GM12891 (cell line): ENCODE results near the gene TWF1.
"Not testable (repeated sequence)": the region's sequence is repeated elsewhere in the genome, so short reads cannot be mapped to it uniquely, and the experiment has no call there.

ENCODE experiments used
- DNase-seq: peaks from one replicate; pipeline ENCODE4 v3.0.0; 2011; ENCODE audit warnings: low spot score; ENCODE audit not compliant: insufficient read length
- FAIRE-seq: peaks from 2 replicates; lab custom pipeline; 2011; peaks lifted over from hg19 to GRCh38; lab: Jason Lieb, UNC
- PAX5 ChIP-seq: IDR thresholded peaks from 2 replicates; pipeline ENCODE4 v1.6.1; 2011; ENCODE audit warnings: low read length, moderate library complexity, mild to moderate bottlenecking; ENCODE audit not compliant: insufficient read depth, severe bottlenecking
- POLR2A ChIP-seq: IDR thresholded peaks from 2 replicates; pipeline ENCODE4 v1.6.1; 2011; ENCODE audit warnings: low read depth, low read length, control low read depth
- POLR2AphosphoS5 ChIP-seq: IDR thresholded peaks from 2 replicates; pipeline ENCODE4 v1.6.1; 2011; ENCODE audit warnings: low read depth, low read length, control low read depth
- POU2F2 ChIP-seq: IDR thresholded peaks from 2 replicates; pipeline ENCODE4 v1.6.1; 2011; ENCODE audit warnings: low read depth, mild to moderate bottlenecking, control low read depth, low read length, moderate library complexity
- SPI1 ChIP-seq: IDR thresholded peaks from 2 replicates; pipeline ENCODE4 v1.6.1; 2011; ENCODE audit warnings: low read depth, low read length, control low read depth
- TAF1 ChIP-seq: IDR thresholded peaks from 2 replicates; pipeline ENCODE4 v1.6.1; 2011; ENCODE audit warnings: low read depth, low read length, control low read depth

Gene TWF1

GRCh38 chr12:43764528-43764927, 41.6 kb downstream of the TWF1 start:
- no peak for DNase-seq
- no peak for FAIRE-seq
- TF ChIP-seq POLR2AphosphoS5 (no peak), TAF1 (no peak), POLR2A (no peak), SPI1 (no peak), PAX5 (no peak), POU2F2 (no peak)

GRCh38 chr12:43763769-43764168, 42.3 kb downstream of the TWF1 start:
- TF ChIP-seq POLR2A (no peak), POU2F2 (no peak), POLR2AphosphoS5 (no peak), SPI1 (no peak), TAF1 (no peak), PAX5 (no peak)
- FAIRE-seq (no peak), DNase-seq (no peak)

GRCh38 chr12:43762596-43762995, 43.5 kb downstream of the TWF1 start:
- DNase-seq, result no peak
- no peak for FAIRE-seq
- TF ChIP-seq TAF1 (no peak), POLR2A (no peak), SPI1 (no peak), POU2F2 (no peak), PAX5 (no peak), POLR2AphosphoS5 (no peak)

- TF ChIP-seq SPI1, result no peak
- no peak for TF ChIP-seq POLR2AphosphoS5
- TF ChIP-seq POU2F2, result no peak
- TF ChIP-seq POLR2A, result no peak
- TF ChIP-seq PAX5, result no peak
- no peak for TF ChIP-seq TAF1
- FAIRE-seq, result no peak
Measured at GRCh38 chr12:43761500-43761899, 44.6 kb downstream of the TWF1 start.

GRCh38 chr12:43760396-43760795, 45.7 kb downstream of the TWF1 start:
- DNase-seq (no peak), FAIRE-seq (no peak)
- TF ChIP-seq PAX5, result no peak

More at GRCh38 chr12:43761500-43761899, 44.6 kb downstream of the TWF1 start:
- no peak for DNase-seq

- TF ChIP-seq POLR2AphosphoS5 (peak; percentile 93), POU2F2 (peak; percentile 55; the same call in 1 of the 2 replicates), TAF1 (peak; percentile 70), PAX5 (no peak), SPI1 (peak; percentile 74), POLR2A (peak; percentile 86)
- FAIRE-seq, result peak; percentile 96
- DNase-seq, result peak; percentile 78
Measured at GRCh38 chr12:43758728-43759563, 47.2 kb downstream of the TWF1 start, which contains the start of the genes IRAK4 and PUS7L. Gene IRAK4 (plus strand): TSS chr12:43758951. CDS start chr12:43768112, 9,161 bp downstream. Gene PUS7L (minus strand): TSS chr12:43758790. CDS start chr12:43755245, 3,545 bp downstream.

GRCh38 chr12:43758247-43758727, 47.8 kb downstream of the TWF1 start:
- TF ChIP-seq POU2F2, result no peak
- FAIRE-seq (no peak), DNase-seq (peak; percentile 7)

- TF ChIP-seq POLR2AphosphoS5, result no peak
- no peak for TF ChIP-seq POU2F2
- no peak for TF ChIP-seq PAX5
- TF ChIP-seq SPI1, result no peak
- TF ChIP-seq POLR2A, result no peak
- TF ChIP-seq TAF1, result no peak
- FAIRE-seq (no peak), DNase-seq (no peak)
Measured at GRCh38 chr12:43754015-43754414, 52.1 kb downstream of the TWF1 start.

GRCh38 chr12:43751360-43751759, 54.8 kb downstream of the TWF1 start:
- DNase-seq, FAIRE-seq: not testable (repeated sequence)

- DNase-seq, result no peak
- FAIRE-seq, result no peak
- TF ChIP-seq PAX5 (no peak), POLR2AphosphoS5 (no peak), POU2F2 (no peak), SPI1 (no peak), POLR2A (no peak), TAF1 (no peak)
Measured at GRCh38 chr12:43750814-43751213, 55.3 kb downstream of the TWF1 start.

- TF ChIP-seq POU2F2, result no peak
- TF ChIP-seq POLR2AphosphoS5, result no peak
- no peak for TF ChIP-seq SPI1
- no peak for TF ChIP-seq POLR2A
- no peak for TF ChIP-seq PAX5
- no peak for TF ChIP-seq TAF1
- no peak for FAIRE-seq
- no peak for DNase-seq
Measured at GRCh38 chr12:43749016-43749415, 57.1 kb downstream of the TWF1 start.
